Ureter (tissue), 1 donor: ENCODE data around the gene MLF1. TPM values are rescaled to one million over a fixed set of nuclear protein-coding genes. Genes with fewer than 3 reads are reported as not detected.
"Not testable (repeated sequence)": the region's sequence is repeated elsewhere in the genome, so short reads cannot be mapped to it uniquely, and the experiment has no call there.

ENCODE experiments used
- DNase-seq: peaks from one replicate; pipeline ENCODE4 v3.0.0-alpha.2; 2020; ENCODE audit warnings: low spot score
- total RNA-seq: library from RNA; stranded (reverse); gene quantifications from one replicate; pipeline ENCODE4 v1.2.4, GENCODE V29; 2023
- donor health status: DM: yes; HTN: yes; CAD: no.

The MLF1 gene, protein sequence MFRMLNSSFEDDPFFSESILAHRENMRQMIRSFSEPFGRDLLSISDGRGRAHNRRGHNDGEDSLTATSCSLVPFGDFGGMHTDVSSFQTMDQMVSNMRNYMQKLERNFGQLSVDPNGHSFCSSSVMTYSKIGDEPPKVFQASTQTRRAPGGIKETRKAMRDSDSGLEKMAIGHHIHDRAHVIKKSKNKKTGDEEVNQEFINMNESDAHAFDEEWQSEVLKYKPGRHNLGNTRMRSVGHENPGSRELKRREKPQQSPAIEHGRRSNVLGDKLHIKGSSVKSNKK
- 11.1 TPM for total RNA-seq

DNA sequence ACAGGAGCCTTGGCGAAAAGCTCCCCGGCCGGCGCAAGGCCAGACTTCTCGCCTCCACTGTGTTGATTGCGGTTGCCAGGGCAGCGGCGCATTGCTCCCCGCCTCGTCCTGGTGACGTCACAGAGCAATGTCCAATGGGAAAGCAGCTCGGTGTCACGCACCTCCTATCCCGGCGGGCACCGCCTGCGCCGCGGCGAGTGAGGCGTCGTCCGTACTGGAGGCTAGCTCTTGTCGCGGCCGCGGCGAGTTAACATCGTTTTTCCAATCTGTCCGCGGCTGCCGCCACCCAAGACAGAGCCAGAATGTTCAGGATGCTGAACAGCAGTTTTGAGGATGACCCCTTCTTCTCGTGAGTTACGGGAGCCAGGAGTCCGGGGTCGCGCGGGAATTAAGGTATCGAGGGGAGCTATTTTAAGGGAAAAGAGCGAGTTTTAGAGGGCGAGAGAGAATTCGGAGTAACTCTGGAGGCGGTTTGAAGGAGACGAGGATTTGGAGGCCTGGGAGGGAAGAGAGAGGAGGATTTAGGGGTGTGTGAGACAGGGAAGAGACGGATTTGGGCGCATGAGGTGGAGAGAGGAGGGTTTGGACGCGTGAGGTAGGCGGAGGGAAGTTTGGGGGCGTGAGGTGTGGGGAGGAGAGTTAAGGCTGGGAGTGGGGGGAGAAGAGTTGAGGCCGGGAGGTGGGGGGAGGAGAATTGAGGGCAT is at the start of gene MLF1:
MLF1 (plus strand) TSS at position 196 of the 704 bp plus-strand sequence; CDS start at position 303, 107 bp downstream.
- DNase-seq, result peak; percentile 96

DNA sequence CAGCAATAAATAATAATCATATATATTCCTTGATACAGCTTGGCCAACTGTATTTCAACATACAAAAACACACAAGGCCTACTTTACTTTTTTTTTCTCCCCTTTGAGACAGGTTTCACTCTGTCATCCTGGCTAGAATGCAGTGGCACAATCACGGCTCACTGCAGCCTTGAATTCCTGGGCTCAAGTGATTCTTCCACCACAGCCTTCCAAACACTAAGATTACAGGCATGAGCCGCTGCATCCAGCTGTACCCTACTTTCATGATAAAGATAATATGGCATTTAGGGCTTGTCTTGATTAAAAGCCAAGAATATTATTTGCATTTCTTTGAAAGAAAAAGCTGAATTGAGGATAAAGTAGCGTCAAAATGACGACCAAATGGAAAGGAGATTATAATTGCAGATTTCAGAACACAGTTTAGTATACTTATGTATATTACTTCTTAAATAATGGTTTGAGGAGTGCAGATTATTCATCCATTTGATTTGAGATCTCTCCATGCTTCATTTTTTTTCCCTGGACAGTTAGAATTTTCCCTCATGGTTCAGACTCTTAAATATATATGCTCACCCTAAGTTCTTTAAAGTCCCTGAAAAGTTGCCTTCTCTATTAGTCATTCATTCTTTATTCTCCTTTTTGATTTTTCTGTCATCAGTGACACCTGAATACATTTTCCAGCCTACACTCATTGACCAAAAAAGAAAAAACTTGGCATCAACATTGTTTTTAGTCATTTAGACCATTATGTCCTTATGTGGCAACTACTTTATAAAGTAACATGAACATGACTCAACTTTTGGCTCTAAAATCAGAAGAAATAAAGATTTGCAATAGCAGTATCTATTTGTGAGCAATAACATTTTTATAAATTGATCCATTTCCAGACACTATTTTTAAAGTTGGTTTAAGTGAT is 48.5 kb upstream of the MLF1 start:
- no peak for DNase-seq

DNA sequence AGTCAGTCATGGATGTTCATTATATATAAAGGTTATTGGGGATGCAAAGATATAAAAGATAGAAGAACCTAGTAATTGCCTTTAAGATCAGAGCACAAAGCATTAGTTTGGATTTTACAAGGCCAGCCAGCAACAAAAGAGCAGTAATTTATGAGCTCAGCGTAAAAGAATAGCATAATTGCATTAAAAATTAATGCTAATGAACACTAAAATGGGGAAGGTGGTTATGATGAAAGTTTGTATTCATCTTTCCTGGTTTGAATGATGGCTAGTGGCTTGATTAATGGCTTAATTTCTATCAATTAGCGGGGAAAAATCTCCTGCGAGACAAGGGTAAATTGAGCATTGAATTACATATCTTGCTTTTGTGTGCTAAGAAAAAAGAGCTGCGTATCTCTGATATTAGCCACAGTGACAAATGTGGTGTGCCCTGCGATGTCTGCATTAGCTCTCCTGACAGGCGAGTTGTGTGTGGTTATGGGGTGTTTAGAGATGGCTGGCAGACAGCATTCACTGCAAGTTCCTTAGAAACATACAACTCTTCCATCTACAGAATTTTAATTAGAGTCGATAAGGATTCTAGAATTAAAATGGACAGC is 42.8 kb upstream of the MLF1 start:
- DNase-seq, result no peak

DNA sequence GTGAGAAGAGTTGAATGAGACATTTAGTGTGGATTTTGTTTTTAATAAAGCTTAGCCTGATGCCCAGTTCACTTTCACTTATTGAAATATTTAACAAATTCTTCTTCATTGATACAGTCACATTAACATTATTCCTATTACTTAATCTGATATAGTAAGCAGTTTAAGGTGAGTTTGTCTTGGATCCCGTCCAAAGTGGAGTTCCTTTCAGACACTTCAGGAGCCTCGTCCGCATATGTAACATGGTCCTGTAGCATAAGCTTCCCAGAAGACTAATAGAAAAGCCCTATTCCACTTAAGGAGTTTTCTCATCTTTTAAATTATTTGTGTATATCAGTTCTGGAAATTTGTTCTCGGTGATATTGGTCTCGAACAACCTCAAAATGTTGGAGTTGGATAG is 39.7 kb upstream of the MLF1 start:
- no peak for DNase-seq

DNA sequence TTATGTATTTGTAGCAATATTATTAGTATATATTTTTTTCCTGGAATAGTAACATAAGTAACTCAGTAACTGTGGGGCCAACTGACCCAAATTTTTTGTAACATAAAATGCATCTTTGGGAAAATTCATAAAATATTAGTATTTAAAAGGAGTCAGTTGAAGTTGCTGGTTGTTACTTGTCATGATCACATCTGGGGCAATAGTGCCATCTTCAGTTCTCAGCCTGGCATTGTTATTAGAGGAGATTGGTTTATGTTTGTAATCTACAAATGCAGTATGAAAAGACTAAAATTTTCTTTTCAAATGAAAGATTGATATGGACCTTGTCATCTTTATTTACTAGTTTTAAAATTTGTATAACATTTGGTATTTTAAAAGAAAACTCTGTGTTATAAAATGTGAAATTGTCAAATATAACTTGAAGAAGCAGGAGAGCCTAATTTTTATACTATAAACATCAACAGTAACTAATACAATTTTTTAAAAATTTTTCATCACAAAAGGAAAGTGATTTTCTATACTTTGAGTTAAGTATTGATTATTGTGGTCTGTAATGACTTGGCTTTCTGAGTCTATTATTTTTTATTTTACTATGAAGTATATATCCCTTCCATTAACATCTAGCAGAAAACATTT is 38.8 kb upstream of the MLF1 start:
- no peak for DNase-seq

DNA sequence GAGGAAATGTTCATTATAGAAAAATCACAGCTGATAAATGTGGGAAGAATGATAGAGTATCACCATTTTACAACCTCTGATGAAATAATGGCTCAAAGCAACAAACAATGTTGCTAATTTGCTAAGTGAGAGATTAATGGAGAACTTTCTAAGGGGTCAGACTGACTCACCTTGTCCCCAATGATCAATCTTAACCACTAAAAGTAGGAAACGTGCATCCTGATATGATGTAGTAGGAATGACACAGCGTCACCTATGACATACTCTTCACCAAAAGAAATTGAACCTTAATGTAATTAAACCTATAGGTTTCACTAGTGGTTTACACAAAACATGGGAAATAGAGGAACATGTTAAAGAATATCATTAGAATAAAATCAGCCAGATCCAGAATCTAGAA is 35.1 kb upstream of the MLF1 start:
- no peak for DNase-seq

DNA sequence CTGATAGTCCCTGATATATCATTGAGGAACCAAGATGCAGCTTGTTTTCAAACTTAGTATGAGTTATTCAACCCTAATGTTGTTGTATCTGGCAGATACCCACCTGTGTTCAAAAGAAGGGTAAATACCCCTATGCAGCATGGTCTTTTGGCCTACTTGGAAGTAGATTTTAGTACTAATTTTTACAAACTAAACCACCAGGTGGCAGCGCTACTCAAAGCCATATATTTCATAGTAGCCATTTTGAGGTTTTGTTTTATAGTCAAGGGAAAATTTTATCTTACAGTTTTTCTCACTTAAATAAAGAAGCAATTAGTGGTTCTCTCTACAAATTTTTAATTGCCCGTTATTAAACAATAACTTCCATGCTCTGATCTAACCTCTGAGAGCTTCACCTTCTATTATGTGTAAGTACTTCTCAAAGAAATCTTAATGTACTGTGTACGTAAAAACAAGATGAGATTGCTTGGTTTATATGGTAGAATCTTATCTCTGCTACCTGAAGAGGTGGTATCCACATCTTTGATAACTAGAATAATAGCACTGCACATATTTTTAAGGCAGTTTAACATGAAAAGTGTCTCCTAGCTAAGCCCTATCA is 31.5 kb upstream of the MLF1 start:
- no peak for DNase-seq

DNA sequence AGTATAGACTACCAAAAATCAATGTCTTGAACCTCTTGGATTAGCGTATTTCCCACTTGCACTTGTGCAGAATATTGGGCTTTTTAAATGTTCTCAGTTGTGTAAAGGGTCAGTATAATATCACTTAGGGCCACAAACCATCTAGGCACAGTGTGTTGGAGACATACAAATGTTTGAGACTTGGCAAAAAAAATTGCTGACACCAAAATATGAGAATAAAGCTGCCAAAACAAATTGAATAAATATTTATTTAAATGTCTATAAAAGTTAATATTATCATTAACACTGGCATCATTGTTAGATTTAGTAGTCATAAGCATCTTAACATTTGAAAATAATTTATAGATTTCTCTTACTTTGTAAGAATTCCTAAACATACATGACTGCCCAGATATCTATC is 30.9 kb upstream of the MLF1 start:
- DNase-seq, result no peak

DNA sequence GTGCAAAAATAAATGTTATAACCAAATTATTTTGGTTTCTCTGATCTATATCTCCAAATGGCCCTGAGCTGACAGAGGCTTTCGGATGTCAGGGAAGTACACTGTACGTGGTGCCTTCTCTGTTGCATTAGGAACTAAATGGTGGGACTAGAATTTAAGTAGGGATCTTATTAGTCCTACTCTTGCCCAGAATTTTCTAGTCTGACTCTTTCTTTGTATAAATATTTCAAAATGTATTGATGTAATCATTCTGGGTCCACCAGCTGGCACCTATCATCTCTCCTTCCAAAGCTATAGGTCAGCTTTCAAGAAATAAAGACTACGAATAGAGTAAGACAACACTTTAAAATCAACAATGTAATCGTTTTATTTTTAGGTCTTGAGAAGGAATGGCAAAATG is 22.3 kb upstream of the MLF1 start:
- no peak for DNase-seq

DNA sequence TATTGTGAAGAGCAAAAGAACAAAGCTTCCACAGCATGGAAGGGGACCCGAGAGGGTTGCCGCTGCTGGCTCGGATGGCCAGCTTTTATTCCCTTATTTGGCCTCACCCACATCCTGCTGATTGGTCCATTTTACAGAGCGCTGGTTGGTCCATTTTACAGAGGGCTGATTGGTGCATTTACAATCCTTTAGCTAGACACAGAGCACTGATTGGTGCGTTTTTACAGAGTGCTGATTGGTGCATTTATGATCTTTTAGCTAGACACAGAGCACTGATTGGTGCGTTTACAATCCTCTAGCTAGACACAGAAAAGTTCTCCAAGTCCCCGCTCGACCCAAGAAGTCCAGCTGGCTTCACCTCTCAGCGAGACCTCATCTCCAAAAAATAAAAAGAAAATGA is 21.1 kb upstream of the MLF1 start:
- DNase-seq, result not testable (repeated sequence)

DNA sequence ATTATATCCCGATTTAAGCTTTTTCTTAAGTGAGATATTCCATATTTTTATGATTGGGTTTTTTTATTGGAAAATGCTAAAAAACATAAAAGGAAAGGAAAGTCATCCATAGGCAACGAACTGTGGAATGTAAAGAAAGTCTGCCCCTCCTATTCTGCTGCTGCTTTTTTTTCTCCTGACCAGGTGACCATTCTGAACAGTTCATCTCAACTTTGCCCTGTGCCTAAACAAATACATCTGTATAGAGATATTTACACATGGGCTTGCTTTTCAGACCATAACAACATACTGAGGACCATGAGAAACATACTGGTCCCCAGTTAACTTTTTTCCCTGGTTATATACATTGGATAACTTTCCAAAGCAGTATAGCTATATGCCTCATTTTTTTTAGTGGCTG is 18.9 kb upstream of the MLF1 start:
- DNase-seq, result no peak

DNA sequence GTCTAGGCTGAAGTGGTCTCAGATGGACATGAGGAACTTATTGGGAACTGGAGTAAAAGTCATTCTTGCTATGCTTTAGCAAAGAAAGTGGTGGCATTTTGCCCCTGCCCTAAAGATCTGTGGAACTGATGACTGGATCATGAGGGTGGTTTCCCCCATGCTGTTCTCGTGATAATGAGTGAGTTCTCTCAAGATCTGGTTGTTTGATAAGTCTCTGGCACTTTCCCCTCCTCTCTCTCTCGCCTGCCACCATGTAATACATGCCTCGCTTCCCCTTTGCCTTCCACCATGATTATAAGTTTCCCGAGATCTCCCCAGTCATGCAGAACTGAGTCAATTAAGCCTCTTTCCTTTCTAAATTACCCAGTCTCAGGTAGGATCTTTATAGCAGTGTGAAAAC is 11.5 kb upstream of the MLF1 start:
- DNase-seq, result no peak

DNA sequence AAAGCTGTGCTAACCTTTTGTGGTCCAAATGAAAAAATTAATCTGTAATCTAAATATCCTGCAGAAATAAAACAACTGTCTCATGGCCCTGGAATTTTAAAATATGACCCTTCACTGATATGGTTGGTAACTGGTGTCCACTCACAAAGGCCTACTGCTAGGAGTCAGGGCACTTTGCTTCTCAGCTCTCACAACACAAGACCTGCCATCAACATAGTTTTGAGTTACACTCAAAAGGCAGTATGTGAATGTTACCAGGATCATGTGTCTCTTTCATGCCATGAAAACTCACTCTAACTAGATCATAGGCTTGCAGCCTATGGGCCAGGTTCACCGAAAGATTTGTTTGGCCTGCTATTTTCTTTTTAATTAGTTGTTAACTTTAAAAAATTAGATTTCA is 10.0 kb upstream of the MLF1 start:
- no peak for DNase-seq

DNA sequence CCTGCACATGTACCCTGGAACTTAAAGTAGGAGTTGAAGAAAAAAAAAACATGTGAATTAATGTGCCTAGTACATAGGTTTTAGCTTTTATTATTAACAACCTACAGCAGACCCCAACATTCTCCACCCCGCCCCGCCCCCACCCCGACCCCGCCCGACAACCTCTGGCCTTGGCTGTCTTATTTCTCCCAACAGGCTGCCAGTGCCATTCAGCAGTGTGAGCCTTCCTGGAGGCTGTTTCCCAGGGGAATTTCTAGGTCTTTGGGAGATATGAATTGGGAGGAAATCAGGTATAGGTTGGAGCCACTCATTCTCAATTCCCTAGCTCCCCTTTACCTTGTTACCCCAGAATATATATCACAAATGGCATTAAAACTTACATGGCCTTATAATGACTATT is 8.3 kb upstream of the MLF1 start:
- no peak for DNase-seq

DNA sequence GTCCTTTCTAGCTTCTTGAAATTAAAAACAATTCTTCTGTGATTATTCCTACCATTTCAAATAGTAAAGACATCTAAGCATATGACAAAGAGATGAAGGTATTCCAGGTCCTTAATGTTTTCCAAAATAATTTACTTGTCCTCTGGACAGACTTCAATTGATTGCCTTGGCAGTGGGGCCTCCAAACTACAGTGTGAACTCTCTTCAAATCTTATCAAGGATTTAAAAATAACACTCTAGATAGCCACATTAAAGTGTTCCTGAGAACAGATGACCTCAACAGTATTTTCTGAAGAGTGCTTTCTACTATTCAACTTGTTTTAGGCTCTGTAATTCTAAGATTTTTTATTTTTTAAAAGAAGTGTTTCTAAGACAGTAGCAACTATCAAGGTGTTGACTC is 7.9 kb upstream of the MLF1 start:
- no peak for DNase-seq

DNA sequence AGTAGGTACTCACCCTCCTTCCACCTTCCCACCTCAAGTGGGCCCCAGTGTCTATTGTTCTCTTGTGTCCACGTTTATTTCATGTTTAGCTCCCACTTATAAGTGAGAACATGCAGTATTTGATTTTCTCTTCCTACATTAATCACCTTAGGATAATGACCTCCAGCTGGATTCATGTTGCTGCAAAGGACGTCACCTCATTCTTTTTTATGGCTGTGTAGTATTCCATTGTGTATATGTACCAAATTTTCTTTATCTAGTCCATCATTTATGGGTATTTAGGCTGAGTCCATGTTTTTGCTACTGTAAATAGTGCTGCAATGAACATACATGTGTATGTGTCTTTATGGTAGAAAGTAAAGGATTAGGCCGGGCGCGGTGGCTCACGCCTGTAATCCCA is 5.9 kb upstream of the MLF1 start:
- no peak for DNase-seq

DNA sequence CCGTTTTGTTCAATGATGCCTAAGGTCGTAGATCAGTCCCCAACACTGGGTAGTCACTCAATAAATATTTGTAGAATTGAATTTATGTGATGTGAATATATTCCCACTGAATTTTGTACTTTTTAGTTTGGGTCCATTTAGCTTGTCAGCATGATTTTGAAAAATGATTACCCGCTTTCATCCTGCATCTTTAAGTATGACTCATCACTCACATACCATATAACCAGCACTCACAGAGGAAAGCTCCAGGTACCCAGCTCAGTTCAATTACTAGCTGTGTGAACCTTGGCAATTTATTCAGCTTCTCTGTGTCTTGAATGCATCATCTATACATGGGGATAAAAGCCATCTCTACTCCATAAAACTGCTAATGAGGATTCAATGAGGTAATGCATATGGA is 2.2 kb upstream of the MLF1 start:
- DNase-seq, result no peak

DNA sequence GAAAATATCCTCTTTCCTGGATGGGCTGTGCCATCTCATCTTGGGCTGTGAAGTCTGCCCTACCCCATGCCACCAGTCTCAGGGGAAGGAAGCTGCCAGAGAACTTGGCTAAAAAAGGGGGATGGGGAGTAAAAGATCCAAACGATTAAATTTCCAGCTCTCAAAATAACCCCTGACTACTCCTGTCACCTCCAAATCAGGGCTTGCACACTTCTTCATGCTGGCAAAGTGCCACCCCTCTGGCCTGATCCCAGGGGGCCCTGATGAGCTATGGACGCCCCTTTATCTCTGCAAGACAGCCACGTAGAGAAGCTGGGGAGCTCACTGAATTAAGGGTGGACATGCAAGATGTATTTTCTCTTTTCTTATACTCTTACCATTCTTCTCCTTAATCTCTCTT is 1.2 kb upstream of the MLF1 start:
- no peak for DNase-seq

DNA sequence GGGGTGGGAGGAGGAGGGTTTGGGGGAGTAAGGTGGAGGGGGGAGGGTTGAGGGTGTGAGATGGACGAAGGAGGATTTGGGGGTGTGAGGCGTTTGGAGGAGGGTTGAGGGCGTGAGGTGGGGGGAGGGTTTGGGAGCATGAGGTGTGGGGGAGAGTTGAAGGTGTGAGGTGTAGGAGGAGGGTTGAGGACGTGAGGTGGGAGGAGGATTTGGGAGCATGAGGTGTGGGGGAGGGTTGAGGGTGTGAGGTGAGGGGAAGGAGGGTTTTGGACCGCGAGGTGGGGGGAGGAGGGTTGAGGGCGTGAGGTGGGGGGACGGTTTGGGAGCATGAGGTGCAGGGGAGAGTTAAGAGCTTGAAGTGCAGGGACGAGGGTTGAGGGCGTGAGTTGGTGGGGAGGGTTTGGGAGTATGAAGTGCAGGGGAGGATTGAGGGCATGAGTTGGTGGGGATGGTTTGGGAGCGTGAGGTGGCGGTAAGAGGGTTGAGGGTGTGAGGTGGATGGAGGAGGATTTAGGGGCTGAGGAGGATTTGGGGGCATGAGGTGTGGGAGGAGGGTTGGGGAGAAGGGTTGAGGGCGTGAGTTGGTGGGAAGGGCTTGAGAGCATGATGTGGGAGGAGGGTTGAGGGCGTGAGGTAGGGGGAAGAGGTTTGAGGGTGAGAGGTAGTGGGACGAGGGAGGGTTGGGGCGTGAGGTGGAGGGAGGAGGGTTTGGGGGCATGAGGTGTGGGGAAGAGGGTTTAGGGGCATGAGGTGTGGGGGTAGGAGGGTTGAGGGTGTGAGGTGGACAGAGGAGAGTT is 1.2 kb downstream of the MLF1 start:
- DNase-seq, result no peak

DNA sequence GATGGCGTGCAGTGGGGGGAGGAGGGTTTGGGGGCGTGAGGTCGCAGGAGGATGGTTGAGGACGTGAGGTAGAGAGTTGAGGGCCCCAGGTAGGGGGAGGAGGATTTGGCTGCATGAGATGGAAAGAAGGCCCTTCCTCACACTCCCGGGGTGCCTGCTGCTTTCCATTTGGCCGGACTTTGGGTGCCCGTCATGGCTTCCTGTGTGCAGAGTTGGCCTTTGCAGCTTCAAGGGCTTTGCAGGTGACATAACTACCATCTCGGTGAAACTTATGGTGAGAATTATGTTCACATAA is 1.7 kb downstream of the MLF1 start:
- no peak for DNase-seq

DNA sequence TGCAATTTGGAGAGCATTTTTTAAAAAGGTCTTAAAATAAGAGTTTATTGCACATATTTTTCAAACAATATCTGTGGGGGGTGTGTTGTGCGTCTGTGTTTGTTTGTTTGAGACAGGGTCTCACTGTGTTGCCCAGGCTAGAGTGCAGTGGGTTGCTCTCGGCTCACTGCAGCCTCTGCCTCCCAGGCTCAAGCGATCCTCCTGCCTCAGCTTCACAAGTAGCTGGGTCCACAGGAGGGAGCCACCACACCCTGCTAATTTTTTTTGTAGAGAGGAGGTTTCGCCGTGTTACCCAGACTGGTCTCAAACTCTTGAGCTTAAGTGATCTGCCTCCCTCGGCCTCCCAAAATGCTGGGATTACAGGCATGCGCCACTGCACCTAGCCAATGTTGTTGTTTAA is 2.7 kb downstream of the MLF1 start:
- no peak for DNase-seq
